Stimulated activated CD4-positive, alpha-beta T cell treated with anti-CD3 and anti-CD28 coated beads, Interleukin-4, amount 100 ng/mL, for 24 hours (primary cell): Measurements from ENCODE around the gene BGLAP.

ENCODE experiments used
- DNase-seq: peaks from one replicate; pipeline ENCODE4 v3.0.0-alpha.2; 2020

Gene BGLAP

DNA sequence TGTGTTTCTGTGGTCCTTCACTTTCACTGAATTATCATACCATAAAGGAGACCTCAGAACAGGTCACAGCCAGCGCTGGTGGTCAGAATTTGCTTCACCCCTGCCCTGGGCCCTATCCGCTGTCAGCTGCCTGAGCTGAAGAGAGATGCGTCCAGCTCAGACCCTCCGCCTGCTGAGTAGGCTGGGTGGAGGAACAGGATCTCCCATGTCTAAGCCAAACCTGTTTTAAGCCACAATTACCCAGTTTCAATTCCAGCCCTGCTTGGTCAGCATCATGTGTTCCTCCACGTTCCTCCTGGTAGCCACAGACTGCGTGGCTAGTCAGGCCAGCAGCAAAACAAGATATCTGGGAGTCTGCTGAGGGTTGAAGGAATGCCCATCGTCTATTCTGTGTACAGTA is 13.5 kb upstream of the BGLAP start:
- DNase-seq: no peak

DNA sequence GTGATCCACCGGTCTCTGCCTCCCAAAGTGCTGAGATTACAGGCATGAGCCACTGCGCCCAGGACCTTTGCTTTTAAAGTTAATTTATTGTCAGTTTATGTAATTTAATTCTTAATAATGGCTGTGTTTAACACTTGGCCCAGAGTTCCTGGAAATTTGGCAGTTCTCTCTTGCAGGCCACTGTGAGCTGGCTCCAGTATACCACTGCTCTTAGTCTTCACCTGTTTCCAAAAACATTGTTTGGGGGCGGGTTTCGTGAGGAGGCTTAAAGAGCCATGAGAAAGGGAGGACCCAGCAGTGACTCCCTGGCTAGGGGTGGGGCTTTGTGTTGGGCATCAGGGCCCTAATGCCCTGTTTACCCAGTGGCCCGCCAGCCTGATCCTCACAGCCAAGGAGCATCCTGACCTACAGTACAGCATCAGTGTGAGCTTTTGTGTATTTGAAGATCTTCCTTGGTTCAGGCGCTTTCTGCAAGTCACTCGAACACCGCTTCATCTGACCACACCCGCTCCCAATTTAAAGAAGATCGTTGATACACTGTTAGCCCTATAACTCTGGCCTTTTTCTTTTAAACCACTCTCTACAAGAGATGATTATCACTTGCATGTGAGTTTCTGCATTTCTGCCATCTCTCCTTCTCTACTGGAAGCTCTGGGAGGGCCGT is 12.0 kb upstream of the BGLAP start:
- no peak for DNase-seq

DNA sequence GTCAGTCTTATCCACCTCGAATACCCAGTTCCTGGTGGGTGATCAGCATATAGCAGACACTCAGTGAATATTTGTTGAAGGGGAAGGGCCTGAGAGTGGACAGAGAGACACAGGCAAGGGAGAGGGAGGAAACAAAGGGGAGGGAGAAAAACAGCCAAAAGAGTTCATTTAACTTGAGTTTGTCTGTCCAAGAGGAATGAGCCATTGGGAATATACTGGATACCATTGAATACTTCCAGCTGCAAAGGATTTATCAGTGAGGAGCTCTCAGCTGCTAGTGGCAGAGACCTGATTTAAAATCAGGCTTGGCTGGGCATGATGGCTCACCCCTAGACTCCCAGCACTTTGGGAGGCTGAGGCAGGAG is 11.5 kb upstream of the BGLAP start:
- DNase-seq: no peak

DNA sequence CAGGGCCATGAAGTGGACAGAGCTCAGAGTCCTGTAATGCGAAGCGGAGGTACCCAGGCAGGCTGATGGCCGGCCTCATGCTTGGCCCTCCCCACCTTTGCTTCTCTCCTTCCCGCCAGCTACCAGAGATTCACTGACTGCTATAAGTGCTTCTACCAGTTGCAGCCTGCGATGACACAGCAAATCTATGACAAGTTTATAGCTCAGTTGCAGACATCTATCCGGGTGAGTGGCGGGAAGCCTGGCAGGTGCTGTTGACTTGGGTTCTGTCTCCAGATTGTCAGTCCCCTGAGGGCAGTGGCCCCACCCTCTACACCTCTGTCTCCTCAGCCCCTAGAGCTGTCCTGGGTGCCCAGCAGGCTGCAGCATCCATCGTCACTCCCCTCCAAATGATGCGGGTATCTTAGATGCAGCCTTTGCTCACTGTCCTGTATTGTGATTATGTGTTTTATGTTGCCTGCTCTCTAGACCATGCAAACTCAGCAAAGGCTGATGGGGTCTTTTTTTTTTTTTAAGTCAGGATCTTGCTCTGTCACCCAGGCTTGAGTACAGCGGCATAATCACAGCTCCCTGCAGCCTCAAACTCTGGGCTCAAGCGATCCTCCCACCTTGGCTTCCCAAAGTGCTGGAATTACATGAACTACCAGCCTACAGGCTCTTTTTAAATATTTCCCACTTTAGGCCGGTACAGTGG is 9.6 kb upstream of the BGLAP start:
- no peak for DNase-seq

DNA sequence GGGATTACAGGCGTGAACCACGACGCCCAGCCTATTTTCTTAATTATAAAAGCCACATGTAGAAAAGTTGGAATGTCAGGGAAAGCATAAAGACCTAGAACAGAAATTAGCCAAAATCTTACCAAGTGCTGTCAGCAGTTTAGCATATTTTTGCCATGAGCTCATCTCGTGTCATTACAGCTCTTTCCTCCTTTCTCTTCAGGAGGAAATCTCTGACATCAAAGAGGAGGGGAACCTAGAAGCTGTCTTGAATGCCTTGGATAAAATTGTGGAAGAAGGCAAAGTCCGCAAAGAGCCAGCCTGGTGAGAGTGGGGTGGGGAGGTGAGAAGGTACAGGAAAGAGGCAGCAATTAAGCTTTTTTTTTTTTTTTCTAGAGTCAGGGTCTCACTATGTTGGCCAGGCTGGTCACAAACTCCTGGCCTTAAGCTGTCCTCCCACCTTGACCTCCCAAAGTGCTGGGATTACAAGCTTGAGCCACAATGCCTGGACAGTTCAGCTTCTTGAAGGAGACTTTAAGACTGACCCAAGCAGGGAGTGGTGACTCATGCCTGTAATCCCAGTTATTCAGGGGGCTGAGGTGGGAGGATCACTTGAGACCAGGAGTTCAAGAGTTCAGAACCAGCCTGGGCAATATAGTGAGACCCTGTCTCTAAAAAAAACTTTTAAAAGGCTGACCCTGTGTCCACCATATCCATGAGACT is 8.4 kb upstream of the BGLAP start:
- DNase-seq: no peak

DNA sequence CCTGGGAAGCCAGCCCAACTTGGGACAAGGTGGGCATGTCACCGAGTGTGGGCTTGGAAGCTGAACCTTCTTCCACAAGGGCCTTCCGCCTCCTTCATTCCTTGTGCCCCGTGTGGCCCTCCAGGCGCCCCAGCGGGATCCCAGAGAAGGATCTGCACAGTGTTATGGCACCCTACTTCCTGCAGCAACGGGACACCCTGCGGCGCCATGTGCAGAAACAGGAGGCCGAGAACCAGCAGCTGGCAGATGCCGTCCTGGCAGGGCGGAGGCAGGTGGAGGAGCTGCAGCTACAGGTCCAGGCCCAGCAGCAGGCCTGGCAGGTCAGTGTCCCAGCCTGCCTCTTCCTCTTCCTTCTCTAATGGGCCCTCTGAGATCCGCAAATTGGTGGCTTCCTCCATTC is 5.8 kb upstream of the BGLAP start:
- DNase-seq: no peak

DNA sequence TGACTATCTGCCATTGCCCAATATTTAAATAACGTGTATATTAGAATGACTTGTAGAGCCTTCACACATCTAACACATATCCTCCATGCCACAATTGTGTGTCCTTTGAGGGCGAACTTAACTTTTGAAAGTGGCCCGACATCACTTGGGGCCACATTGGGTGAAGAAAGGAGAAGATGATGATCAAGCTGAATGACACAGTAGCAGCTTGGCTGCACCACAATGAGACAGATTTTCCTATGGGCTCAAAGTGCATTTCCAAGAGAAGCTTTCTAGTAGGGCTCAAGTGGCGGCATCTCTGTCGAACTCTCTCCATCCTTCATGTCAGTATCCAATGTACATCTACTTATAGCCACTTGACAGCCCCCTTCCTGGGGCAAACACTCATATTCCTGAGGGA is 3.7 kb upstream of the BGLAP start:
- DNase-seq: no peak

DNA sequence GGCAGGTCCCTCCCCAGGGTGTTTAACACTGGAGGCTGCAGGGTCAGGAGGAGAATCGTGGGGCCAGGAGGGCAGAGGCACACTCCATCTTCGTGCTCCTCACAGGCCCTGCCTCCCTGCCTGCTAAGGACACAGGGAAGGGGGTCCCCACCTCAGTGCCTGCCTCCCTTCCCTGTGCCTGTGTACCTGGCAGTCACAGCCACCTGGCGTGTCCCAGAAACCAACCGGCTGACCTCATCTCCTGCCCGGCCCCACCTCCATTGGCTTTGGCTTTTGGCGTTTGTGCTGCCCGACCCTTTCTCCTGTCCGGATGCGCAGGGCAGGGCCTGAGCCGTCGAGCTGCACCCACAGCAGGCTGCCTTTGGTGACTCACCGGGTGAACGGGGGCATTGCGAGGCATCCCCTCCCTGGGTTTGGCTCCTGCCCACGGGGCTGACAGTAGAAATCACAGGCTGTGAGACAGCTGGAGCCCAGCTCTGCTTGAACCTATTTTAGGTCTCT is 623 bp upstream of the BGLAP start:
- DNase-seq: no peak

DNA sequence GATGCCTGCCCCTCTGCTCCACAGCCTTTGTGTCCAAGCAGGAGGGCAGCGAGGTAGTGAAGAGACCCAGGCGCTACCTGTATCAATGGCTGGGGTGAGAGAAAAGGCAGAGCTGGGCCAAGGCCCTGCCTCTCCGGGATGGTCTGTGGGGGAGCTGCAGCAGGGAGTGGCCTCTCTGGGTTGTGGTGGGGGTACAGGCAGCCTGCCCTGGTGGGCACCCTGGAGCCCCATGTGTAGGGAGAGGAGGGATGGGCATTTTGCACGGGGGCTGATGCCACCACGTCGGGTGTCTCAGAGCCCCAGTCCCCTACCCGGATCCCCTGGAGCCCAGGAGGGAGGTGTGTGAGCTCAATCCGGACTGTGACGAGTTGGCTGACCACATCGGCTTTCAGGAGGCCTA is 754 bp downstream of the BGLAP start:
- DNase-seq: no peak

DNA sequence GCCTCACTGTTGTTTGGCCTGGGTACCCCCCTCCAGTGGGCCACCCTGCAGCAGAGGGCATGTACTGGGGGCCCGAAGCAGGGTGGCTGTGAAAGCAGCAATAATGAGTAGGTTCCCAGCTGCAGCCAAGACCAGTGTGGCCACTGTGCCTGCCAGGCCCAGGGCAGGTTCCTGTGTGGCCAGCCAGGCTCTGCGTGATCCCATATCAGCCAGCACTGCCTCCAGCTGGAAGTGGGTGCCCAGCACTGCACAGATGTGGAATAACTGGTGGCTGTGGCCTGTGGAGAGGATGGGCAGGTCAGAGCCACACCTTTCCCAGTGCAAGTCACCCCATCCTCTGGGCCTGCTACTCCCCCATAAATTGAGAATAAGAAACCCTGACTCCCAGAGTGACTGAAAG is 2.1 kb downstream of the BGLAP start:
- DNase-seq: no peak

DNA sequence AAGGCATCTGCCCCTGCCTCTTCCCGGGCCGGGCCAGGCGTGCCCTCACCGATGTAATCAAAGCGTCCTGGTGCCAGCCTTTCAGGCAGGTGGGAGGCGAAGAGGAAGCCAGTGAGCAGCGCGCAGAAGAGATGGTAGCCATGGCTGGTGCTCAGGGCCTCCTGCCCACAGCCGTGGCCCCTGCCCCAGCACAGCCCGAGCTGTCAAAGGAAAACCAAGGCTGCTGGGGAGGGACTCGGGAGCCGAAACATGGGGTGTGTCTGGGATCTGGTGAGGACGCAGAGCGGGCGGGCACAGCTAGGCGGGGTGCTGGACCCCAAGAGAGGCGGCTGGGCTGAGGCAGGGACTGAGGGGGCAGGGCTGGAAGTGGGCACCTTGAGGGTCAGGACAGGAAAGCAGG is 2.7 kb downstream of the BGLAP start:
- DNase-seq: no peak

DNA sequence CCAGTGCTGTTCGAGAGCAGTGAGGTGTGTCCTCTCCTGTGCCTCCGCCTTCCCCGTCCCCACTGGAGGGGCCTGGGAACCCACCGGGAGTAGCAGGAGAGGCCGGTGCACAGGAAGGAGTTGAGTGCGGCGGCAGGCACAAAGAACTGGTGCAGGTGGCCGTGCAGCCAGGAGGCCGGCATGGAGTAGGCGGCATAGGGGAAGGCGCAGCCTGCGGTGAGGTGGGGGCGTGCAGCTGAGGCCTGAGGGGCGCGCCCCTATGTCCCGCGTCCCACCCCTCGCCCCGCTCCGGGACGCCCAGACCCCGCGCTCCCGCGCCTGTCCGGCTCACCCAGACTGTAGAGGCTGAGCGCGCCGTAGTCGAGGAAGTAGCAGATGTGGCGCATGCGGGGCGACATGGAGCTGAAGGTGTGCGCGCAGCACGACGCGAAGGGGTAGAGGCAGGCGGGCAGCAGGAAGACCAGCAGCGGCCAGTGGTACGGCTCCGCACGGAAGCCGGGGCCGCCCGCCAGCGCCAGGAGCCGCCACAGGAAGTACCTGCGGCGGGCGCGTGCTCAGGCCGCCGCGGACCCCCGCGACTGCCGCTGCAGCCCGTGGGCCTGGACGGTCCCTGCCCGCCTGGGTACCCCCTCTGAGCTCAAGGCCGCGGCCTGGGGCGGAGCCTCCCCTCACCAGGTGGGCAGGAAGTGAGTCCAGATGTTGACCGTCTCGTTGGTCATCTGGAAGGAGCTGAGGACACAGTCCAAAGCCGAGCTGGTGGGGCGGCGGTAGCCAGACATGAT is 3.7 kb downstream of the BGLAP start:
- peak; percentile 39 for DNase-seq

DNA sequence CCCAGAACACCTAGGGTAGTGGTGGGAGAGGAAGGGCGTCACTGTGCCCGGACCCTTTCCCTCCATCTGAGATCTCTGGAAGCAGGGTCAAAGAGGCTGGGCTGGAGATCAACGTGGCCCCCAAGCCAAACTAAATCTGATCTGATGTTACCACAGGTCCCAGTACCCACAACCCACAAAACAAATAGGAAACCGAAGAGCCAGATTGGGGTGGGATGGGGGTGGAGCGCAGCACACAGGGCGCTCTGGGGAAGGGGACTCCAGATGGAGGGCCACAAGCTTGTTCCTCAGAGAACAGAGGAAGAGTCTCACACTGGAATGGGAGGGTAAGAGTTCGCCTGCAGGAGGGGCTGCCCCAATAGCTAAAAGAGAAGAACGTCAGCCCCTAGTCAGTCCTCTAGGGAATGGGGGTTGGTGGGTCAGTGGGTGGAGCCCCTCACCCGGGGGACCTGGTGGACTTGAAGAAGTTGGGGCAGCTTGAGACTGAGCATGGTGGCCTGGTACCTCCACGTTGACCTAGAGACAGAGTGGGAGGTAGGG is 4.3 kb downstream of the BGLAP start:
- DNase-seq: no peak

DNA sequence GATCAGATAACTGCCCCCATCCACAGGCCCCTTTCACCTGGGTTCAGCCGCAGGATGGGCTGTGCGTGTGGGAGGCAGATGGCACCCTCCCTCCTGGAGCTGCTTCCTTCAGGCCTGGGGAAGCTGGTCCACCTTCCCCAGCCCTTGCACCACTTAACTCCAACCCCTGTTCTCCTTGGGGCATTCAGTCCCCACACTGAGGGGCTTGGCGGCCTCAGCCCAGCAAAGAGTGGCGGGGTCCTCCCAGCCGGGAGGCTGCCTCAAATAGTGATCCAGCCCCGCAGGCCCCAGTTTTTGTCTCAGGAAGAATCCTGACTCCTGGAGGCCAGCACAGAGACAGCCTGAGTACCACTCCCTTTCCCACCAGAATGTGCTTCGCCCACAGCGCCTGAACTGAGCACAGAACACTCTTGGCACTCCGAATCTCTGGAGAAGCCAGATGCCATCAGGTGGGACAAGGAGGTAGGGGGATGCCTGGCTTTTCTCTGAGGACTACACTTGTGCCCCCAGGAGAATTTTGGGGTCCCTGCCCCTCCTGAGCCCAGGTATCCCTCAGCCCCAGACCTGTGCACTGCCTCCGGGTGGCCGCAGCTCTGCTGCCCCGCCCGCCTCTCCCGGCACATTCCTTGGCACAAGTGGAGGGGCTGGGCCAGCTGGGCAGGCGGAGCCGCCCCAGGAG is 4.9 kb downstream of the BGLAP start:
- no peak for DNase-seq

DNA sequence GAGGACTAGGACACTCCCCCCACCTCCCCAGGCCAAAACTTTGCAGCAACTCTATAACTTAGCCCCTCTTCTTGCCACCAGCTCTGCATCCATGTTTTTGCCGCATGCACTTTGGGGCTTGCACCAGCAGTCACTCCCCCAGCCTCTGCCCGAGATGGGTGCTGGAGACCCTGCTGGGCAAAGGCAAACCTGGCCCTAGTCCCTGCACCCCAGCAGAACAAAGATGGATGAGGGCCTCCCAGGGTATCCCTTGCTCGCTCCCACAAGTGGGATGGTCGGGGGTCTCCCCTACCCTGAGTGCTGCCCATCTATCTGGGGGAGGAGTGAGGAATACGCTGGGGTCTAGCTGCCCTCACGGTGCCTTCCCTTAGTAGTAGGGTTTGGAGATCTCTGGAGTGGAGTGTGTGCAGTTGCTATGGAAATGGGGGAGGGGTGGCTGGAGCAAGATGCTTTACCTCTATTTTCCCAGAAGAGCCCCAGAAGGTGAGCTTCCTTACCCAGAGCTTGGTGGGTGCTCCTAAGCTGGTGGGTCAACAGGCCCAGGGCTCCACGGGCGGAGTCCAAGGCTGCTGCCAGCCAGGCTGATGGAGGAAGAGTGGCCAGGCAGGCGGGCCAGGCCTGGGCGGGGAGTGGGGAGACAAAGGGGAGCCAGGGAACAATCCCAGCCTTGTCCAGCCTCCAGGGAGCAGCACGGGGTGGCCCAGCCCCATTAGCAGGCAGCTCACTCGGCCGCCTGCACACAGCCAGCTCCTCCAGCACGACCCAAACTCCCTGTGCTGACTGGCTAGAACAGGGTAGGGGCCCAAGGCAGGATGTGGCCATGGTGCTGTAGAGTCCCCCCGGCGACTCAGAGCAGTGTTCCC is 5.7 kb downstream of the BGLAP start, which contains the start of gene PAQR6:
TSS of gene PAQR6 (minus strand) at position 597 of the 863 bp plus-strand sequence. CDS start 1,325 bp downstream, outside the sequence.
- DNase-seq: no peak

DNA sequence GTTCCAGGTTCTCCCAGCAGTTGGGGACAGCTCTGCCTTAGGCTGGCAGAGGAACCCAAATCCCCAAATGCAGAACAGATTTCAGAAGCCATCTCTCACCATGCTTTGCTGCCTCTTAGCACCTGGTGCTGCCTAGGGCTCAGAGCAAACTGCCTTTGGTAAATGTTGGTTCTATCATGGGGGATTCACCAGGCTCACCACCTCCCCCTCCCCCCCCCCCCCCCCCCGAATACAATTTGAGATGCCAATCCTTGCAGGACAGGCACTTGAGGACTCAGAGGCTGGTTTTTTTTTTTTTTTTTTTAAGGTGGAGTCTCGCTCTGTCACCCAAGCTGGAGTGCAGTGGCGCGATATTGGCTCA is 6.3 kb downstream of the BGLAP start:
- DNase-seq: no peak

DNA sequence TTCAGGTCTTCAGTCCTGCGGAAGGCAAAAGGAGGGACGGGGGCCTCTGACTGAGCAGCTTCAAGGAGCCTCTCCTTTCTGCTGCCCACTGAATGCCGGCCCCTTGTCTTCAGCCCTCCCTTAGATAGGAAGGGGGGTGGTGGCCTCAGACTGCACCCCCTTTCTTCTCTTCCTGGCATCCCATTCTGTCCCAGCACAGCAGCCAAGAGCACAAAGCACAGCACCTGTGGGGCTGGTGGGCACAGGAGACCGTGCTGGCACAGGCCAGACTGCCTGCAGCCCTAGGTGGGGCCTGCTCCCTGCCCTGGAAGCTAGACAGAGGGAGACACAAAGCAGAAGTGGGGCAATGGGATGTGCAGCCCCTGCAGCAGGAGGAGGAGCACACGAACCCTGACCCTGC is 7.6 kb downstream of the BGLAP start:
- DNase-seq: no peak

DNA sequence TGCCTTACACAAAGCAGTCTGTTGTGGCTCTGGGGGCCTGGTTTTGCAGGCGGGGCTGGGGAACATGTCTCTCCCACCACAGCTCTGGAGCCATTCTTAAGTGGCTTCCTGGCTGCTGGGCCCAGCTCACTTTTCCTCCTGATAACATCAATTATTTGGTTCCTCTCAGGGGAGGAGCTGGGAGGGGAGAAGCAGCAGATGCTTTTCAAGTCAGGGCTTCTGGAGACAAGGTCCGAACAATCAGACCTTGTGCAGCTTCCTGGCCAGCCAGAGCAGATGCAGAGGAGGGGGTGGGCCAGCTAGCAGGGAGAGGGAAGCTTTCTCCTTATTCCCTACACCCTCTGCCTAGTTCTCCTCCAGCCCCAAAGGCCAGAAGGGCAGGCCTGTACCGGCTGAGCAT is 9.5 kb downstream of the BGLAP start:
- DNase-seq: no peak

DNA sequence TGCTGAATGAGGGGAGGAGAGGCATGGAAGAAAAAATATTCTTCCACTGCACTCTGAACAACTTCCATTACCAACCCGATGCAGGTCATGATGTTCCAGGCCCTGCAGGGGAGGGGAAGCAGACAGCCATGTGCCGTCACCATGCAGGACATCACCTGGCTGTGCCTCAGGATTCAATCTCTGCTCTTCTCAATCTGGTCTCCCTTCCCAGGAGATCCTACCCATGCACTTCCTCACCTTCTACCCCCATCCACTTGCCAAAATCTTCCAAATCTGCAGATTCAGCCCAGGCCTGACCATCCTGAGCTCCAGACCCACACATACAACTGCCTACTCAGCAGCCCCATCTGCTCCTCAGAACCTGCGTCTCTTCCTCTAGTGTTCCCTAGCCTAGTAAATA is 11.7 kb downstream of the BGLAP start:
- DNase-seq: no peak

DNA sequence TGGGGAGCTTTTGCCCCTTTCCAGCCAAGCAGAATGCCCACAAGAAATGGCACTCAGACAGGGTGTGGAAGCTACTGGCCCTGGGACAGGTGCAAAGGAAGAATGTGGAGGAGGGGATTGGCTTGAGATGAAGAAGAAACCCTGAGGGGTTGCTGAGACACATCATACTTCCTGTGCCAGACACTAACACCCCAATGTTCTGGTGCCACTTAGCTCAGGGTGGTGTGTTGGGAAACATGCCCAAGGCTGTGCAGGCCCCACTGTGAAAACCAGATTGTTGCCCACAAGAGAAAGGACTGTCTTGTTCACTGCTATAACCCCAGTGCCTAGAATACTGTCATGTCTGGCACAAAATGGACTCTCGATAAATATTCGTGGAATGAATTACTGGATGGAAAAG is 15.7 kb downstream of the BGLAP start:
- DNase-seq: no peak

DNA sequence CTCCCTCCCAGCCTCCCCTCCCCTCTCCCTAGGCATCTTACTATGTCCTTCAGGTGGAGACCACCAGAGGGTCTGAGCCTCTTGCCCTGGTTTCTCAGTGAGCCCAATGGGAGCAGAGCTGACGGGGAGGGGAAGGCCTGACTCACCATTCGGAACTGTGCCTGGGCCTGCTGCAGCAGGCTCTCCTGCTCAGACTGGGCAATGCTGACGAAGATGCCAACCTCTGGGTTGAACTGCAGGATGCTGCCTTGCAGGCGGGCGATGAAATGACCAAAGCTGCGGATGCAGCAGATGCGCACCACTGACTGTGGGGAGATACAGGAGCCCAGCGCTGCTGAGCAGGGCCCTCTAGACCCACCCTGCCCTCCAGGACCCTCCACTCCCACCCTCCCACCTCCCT is 16.9 kb downstream of the BGLAP start:
- no peak for DNase-seq

DNA sequence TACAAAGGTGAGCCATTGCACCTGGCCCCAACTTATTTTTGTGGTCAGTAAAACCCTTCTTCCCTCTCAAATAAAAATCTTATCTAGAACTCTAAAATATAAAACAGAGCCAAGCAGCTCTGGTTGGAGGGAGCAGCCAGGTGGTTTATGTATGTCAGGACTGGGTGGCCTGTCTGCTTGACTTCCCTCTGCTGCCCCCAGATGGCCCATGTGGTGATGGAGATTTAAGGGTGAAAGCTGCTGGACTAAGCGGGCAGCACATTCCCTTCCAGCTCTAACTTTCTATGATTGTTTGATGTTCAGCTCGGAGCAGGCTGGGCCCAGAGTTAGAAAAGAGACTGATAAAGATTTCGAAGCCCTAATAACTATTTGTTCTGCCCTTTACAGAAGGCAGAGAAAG is 17.8 kb downstream of the BGLAP start:
- no peak for DNase-seq
